Kidney epithelial cell (primary cell): ENCODE results near the gene AFG1L. TPM values are rescaled to one million over a fixed set of nuclear protein-coding genes. Genes with fewer than 3 reads are reported as not detected.
"Not testable (repeated sequence)": the region's sequence is repeated elsewhere in the genome, so short reads cannot be mapped to it uniquely, and the experiment has no call there.

Experiments
- DNase-seq: peaks from one replicate; pipeline ENCODE4 v3.0.0-alpha.2; 2010; ENCODE audit warnings: low read depth
- H3K27me3 ChIP-seq: 2 replicates; pipeline ENCODE4 v1.6.0; 2011; ENCODE audit warnings: low read length; ENCODE audit not compliant: control insufficient read depth, insufficient read depth
- H3K36me3 ChIP-seq: 2 replicates; pipeline ENCODE4 v1.5.1; 2011; ENCODE audit warnings: low read length; ENCODE audit not compliant: control insufficient read depth, insufficient read depth
- H3K4me3 ChIP-seq: 2 replicates; pipeline ENCODE4 v1.5.1; 2011; ENCODE audit warnings: low read depth, mild to moderate bottlenecking, control low read depth, low read length
- total RNA-seq: library from RNA; depleted of rRNA; stranded (reverse); fragments of >200 nt; gene quantifications from 2 replicates; pipeline ENCODE4 v1.2.3, GENCODE V29; 2015
- TF ChIP-seq, protein P1 (sequence below): IDR thresholded peaks from 2 replicates; pipeline ENCODE4 v1.5.1; 2011; ENCODE audit warnings: mild to moderate bottlenecking, moderate library complexity, low read length, control low read depth, inconsistent platforms; ENCODE audit not compliant: insufficient read depth, poor library complexity, severe bottlenecking

The AFG1L gene
- total RNA-seq, 1 donor from 2014 or later = 3.6 TPM

DNA sequence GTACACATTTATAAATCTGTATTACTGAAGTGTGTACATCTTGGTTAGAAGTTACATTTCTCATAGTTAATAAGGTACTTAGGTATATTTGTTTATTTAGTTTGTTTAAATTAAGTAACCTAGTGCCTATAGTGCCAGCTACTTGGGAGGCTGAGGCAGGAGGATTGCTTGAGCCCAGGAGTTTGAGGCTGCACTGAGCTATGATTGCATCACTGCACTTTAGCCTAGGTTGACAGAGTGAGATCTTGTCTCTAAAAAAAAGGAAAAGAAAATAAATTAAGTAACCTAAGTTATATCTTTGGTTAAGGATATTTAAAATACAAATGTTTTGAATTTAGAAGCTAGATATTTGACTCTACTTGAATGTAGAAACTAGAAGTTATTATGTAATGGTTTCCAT, 9.5 kb upstream of the AFG1L start:
- no peaks in the 10 kb centered on the region for H3K27me3 ChIP-seq
- TF ChIP-seq, protein P1, sequence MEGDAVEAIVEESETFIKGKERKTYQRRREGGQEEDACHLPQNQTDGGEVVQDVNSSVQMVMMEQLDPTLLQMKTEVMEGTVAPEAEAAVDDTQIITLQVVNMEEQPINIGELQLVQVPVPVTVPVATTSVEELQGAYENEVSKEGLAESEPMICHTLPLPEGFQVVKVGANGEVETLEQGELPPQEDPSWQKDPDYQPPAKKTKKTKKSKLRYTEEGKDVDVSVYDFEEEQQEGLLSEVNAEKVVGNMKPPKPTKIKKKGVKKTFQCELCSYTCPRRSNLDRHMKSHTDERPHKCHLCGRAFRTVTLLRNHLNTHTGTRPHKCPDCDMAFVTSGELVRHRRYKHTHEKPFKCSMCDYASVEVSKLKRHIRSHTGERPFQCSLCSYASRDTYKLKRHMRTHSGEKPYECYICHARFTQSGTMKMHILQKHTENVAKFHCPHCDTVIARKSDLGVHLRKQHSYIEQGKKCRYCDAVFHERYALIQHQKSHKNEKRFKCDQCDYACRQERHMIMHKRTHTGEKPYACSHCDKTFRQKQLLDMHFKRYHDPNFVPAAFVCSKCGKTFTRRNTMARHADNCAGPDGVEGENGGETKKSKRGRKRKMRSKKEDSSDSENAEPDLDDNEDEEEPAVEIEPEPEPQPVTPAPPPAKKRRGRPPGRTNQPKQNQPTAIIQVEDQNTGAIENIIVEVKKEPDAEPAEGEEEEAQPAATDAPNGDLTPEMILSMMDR = no peak
- no peak for DNase-seq
- no peak overlapping the region for H3K4me3 ChIP-seq
- no peaks in the 10 kb centered on the region for H3K36me3 ChIP-seq

DNA sequence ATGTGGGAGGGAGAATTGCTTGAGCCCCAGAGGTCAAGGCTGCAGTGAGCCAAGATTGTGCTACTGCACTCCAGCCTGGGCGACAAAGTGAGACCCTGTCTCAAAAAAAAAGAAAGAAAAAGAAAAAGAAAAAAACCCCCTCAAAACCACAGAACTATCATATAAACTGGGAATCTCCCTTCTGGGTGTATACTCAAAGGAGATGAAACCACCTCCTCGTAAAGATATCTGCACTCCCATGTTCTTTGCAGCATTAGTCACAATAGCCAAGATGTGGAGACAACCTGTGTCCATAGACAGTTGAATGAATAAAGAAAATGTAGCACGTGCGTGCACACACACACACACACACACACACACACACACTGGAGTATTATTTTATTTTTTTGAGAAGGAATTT, 8.5 kb upstream of the AFG1L start:
- DNase-seq = no peak
- TF ChIP-seq, protein P1 = no peak
- H3K27me3 ChIP-seq = no peaks in the 10 kb centered on the region
- no peaks in the 10 kb centered on the region for H3K36me3 ChIP-seq
- no peak overlapping the region for H3K4me3 ChIP-seq

DNA sequence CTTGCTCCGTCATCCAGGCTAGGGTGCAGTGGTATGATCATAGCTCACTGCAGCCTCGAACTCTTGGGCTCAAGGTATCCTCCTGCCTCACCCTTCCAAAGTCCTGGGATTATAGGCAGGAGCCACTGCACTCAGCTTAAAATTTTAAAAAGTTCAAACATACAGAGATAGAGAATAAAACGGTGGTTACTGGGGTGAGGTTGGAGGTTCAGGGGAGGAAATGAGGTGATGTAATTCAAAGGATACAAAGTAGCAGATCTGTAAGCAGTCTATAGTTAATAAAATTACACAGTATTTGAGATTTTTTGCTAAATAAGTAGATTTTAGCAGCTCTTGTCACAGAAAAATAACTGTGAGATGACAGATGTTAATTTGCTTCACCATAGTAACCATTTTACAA, 7.5 kb upstream of the AFG1L start:
- DNase-seq = no peak
- Histone ChIP-seq H3K27me3 (no peaks in the 10 kb centered on the region), H3K4me3 (no peak overlapping the region), H3K36me3 (no peaks in the 10 kb centered on the region)
- TF ChIP-seq, protein P1 = no peak

DNA sequence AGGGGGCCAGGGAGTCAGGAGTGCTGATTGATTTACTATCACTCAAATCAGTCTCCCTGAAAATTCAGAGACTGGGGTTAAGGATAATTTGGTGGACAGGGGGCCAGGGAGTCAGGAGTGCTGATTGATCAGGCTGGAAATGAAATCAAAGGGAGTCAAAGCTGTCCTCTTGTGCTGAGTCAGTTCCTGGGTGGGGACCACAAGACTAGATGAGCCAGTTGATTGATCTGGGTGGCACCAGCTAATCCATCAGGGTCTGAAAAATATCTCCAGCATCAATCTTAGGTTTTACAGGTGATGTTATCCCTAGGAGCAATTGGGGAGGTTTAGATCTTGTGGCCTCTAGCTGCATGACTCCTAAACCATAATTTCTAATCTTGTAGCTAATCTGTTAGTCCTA, 6.1 kb upstream of the AFG1L start:
- Histone ChIP-seq H3K36me3 (no peaks in the 10 kb centered on the region), H3K4me3 (no peak overlapping the region), H3K27me3 (no peaks in the 10 kb centered on the region)
- TF ChIP-seq, protein P1 = no peak
- DNase-seq = no peak

DNA sequence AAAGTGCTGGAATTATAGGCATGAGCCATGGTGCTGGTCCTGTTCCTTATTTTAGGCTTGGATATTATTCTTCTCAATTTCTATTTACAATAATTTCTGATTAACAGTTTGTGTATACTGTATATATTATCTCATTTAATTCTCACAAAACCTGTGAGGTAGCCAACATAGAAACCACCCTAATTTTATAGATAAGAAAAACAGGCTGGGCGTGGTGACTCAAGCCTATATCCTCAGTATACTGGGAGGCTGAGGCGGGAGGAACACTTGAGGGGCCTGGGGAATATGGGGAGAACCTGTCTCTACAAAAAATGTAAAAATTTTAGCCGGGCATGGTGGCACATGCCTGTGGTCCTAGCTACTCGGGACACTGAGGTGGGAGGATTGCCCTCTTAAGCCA, 3.8 kb upstream of the AFG1L start:
- DNase-seq = no peak
- no peaks in the 10 kb centered on the region for H3K27me3 ChIP-seq
- H3K4me3 ChIP-seq = no peak overlapping the region
- TF ChIP-seq, protein P1 = no peak
- no peaks in the 10 kb centered on the region for H3K36me3 ChIP-seq

DNA sequence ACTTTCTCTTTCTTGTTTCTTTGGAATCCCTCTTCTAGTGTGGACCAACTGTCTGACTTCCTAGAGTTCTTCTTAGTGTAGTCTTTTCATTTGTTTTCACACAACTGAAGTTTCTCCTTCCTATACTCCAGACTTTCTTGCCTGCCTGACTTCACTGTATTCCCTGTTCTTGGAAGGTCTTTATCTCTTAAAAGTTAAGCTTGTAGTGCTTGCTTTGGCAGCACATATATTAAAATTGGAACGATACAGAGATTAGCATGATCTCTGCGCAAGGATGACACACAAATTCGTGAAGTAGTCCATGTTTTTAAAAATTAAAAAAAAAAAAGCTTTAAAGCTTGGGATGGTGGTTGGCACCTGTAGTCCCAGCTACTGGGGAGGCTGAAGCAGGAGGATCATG, 2.3 kb upstream of the AFG1L start:
- DNase-seq, H3K36me3 ChIP-seq, H3K27me3 ChIP-seq, H3K4me3 ChIP-seq: not testable (repeated sequence)
